ENCODE measurements around the gene UHMK1.

Gene UHMK1

GRCh38 chr1:162470216-162470615 is 27.4 kb upstream of the UHMK1 start:
- DNase-seq (ENCODE audit: low spot score), result no peak
- in situ Hi-C loops (cut with MboI; ENCODE audit: low pct_unique_long_range_greater_than_20kb, low sequenced_read_pairs, unreplicated experiment), result no loop called here
- no peak for TF ChIP-seq CTCF (IDR thresholded peaks at IDR 0.05; ENCODE audit: extremely low read depth, insufficient read depth, missing control alignments)

GRCh38 chr1:162471290-162471853 is 26.2 kb upstream of the UHMK1 start:
- no peak for TF ChIP-seq CTCF (IDR thresholded peaks at IDR 0.05; ENCODE audit: extremely low read depth, insufficient read depth, missing control alignments)
- in situ Hi-C loops (cut with MboI; ENCODE audit: low pct_unique_long_range_greater_than_20kb, low sequenced_read_pairs, unreplicated experiment), result no loop called here
- DNase-seq (ENCODE audit: low spot score), result no peak

DNA sequence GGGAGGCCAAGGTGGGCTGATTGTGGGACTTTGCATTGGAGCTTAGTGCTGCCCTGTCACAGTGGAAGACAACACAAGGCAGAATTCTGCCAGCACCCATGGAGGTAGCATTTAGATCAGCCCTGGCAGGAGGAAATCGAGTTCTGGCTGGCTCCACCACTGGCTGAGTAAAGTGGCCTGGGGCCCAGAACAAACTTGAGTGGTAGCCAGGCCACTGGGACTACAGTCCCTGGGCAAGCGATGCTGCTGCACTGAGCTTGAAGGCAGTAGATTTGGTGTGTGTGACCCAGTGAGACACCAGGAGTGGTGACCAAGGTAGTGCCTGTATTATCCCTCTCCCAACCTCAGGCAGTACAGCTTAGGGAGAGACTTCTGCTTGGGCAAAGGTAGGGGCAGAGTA is 22.5 kb upstream of the UHMK1 start:
- no peak for DNase-seq (ENCODE audit: low spot score)
- in situ Hi-C loops (cut with MboI; ENCODE audit: low pct_unique_long_range_greater_than_20kb, low sequenced_read_pairs, unreplicated experiment), result no loop called here
- no peak for TF ChIP-seq CTCF (IDR thresholded peaks at IDR 0.05; ENCODE audit: extremely low read depth, insufficient read depth, missing control alignments)

- TF ChIP-seq CTCF (IDR thresholded peaks at IDR 0.05; ENCODE audit: extremely low read depth, insufficient read depth, missing control alignments), result no peak
- DNase-seq (ENCODE audit: low spot score), result no peak
- in situ Hi-C loops (cut with MboI; ENCODE audit: low pct_unique_long_range_greater_than_20kb, low sequenced_read_pairs, unreplicated experiment), result no loop called here
Measured at GRCh38 chr1:162475539-162476185, 22.0 kb upstream of the UHMK1 start.

GRCh38 chr1:162476620-162477019 is 21.0 kb upstream of the UHMK1 start:
- in situ Hi-C loops (cut with MboI; ENCODE audit: low pct_unique_long_range_greater_than_20kb, low sequenced_read_pairs, unreplicated experiment), result no loop called here
- no peak for TF ChIP-seq CTCF (IDR thresholded peaks at IDR 0.05; ENCODE audit: extremely low read depth, insufficient read depth, missing control alignments)
- DNase-seq (ENCODE audit: low spot score), result no peak

GRCh38 chr1:162485236-162485635 is 12.4 kb upstream of the UHMK1 start:
- in situ Hi-C loops (cut with MboI; ENCODE audit: low pct_unique_long_range_greater_than_20kb, low sequenced_read_pairs, unreplicated experiment), result no loop called here
- no peak for DNase-seq (ENCODE audit: low spot score)
- TF ChIP-seq CTCF (IDR thresholded peaks at IDR 0.05; ENCODE audit: extremely low read depth, insufficient read depth, missing control alignments), result no peak
